HG03378 (cell line): Measurements from ENCODE around the gene MYRIP.

Experiments
- ATAC-seq: cut with Tn5 transposase; IDR thresholded peaks from one replicate; pipeline ENCODE4 v1.9.1; 2021; ENCODE audit warnings: mild to moderate bottlenecking, moderate library complexity; ENCODE audit not compliant: unreplicated experiment

The MYRIP gene

GRCh38 chr3:40309418-40309924, 500.1 kb downstream of the MYRIP start, which contains the start of gene EIF1B:
EIF1B (plus strand) TSS chr3:40309707; CDS start chr3:40309942, 235 bp downstream.
- ATAC-seq: peak; percentile 94
